HepG2 (cell line): Measurements from ENCODE around the gene RIMBP2.

Experiments used
- FOXM1 ChIP-seq: sonication (generic); formaldehyde crosslinking; IDR thresholded peaks from 2 replicates; pipeline ENCODE4 v1.5.0; 2020; ENCODE audit warnings: missing genetic modification reagents
- ZNF274 ChIP-seq: sonication (generic); formaldehyde crosslinking; IDR thresholded peaks from 2 replicates; pipeline ENCODE4 v1.5.1; 2020; ENCODE audit warnings: mild to moderate bottlenecking, missing genetic modification reagents

GRCh38 chr12:130621696-130622298, 94.3 kb downstream of the RIMBP2 start:
- TF ChIP-seq FOXM1 (no peak), ZNF274 (CRISPR knock-in tag) (no peak)
